Esophagus (tissue), 2 donors: Measurements from ENCODE around the gene ANKMY1. TPM values are rescaled to one million over a fixed set of nuclear protein-coding genes. Genes with fewer than 3 reads are reported as not detected.
"Not testable (repeated sequence)": the region's sequence is repeated elsewhere in the genome, so short reads cannot be mapped to it uniquely, and the experiment has no call there.

Experiments
- H3K27ac ChIP-seq, 2 donors: one replicate each; pipeline ENCODE4 v1.5.1; 2013; ENCODE audit warnings: low read depth in 2 of 2, mild to moderate bottlenecking in 2 of 2, inconsistent platforms in 1 of 2, low read length in 1 of 2, moderate library complexity in 1 of 2
- H3K27me3 ChIP-seq, 2 donors: one replicate each; pipeline ENCODE4 v1.6.1; 2013; ENCODE audit warnings: low read length in 2 of 2, control low read depth in 1 of 2, mild to moderate bottlenecking in 1 of 2; ENCODE audit not compliant: insufficient read depth in 2 of 2, control insufficient read depth in 1 of 2
- H3K36me3 ChIP-seq, 2 donors: one replicate each; pipeline ENCODE4 v1.6.1; 2013; ENCODE audit warnings: low read length in 1 of 2; ENCODE audit not compliant: control insufficient read depth in 2 of 2, insufficient read depth in 2 of 2
- H3K4me1 ChIP-seq, 2 donors: one replicate each; pipeline ENCODE4 v1.6.1; 2013; ENCODE audit warnings: low read length in 1 of 2; ENCODE audit not compliant: control insufficient read depth in 2 of 2, insufficient read depth in 2 of 2
- H3K4me3 ChIP-seq, 2 donors: one replicate each; pipeline ENCODE4 v1.5.1; 2013; ENCODE audit warnings: low read length in 2 of 2, mild to moderate bottlenecking in 2 of 2, low read depth in 1 of 2, moderate library complexity in 1 of 2
- H3K9me3 ChIP-seq, 2 donors: one replicate each; pipeline ENCODE4 v1.6.1; 2013; ENCODE audit warnings: mild to moderate bottlenecking in 2 of 2, low read depth in 1 of 2, low read length in 1 of 2, moderate library complexity in 1 of 2; ENCODE audit not compliant: control insufficient read depth in 2 of 2, insufficient read depth in 1 of 2
- WGBS, 2 donors: extraction: QIAGEN DNeasy Blood & Tissue Kit; methylation state at CpG; one replicate each; pipeline ENCODE4 v1.1.7; 2013; 5-methylcytosine and 5-hydroxymethylcytosine counted together
- polyA plus RNA-seq, 2 donors: library from polyadenylated mRNA; stranded (reverse); fragments of 200-250 nt; gene quantifications; one replicate each; pipeline ENCODE4 v1.2.3, GENCODE V29; 2013
- donor health status: healthy with polysubstance abuse.
- donor health status: Bipolar disorder and iron deficiency.

ANKMY1 gene
- polyA plus RNA-seq, 2 donors, result 4.8 to 16.2 TPM

DNA sequence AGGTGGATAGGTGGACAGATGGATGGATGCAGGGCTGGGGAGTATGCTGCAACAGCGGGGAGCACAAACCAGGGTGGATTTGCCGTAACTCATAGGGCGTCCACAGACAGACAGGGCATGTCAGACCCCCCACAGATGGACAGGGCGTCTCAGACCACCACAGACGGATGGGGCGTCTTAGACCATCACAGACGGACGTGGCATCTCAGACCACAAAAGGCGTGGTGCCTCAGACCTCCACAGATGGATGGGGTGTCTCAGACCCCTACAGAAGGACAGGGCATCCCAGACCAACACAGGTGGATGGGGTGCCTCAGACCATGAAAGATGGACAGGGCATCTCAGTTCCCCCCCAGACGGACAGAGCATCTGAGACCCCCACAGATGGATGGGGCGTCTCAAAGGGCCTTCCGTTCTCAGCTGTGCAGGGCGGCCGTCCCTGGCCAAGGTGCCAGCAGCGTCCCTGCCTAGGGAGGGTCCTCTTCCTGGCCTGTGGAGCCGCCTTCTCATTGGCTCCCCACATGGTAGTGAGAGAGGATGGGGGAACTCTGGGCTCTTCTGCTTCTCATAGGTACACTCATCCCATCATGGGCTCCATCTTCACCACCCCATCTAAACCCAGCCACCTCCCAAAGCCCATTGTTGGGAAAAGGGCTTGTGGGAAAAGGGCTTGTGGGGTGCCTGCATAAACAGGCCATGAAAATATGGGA, 2.1 kb downstream of the ANKMY1 start:
- 95 to 96% methylated on average over 16 of the region's 16 CpGs for WGBS, 2 donors
- no peaks in the 10 kb centered on the region for H3K27me3 ChIP-seq
- H3K4me3 ChIP-seq, result no peak overlapping the region
- H3K36me3 ChIP-seq, result peaks cover 8 to 9% of the 10 kb centered on the region in 2 donors
- peaks cover 11 to 23% of the 10 kb centered on the region in 2 donors for H3K4me1 ChIP-seq
- no peaks in the 10 kb centered on the region for H3K9me3 ChIP-seq
- no peak overlapping the region for H3K27ac ChIP-seq

DNA sequence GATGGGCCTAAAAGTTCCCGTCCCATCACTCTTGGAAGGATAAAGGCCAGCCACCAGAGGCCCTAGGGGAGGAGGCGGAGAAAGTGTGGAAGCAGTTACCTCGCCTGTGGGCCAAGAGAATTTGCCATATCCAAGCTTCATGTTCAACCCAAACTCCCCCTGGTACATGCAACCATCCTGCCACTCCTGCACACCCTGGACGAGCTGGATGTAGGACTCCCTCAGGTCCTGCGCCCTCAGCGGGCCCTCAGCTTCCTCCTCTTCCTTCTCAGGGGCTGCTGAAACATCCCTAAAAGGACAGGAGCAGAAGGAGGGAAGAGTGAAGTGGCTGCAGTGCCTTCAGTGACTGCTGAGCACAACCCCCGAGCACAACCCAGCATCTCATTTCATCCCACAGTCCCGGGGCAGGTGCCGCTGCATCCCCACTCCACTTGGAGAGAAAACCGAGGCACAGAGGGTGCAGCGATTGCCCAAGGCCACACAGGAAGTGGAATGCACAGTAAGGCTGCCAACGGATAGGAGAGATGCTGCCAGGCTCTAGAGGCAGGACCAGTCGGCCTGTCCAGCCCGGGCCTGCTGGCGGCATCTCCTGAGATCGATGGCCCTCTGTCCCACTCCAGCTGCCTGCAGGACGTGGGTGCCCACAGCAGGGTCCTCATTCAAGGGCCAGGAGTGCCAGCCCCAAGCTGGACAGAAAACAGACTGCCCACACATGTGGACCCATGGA, 2.9 kb downstream of the ANKMY1 start:
- Histone ChIP-seq H3K27ac (no peak overlapping the region), H3K4me3 (no peak overlapping the region), H3K9me3 (no peaks in the 10 kb centered on the region), H3K4me1 (peaks cover 11 to 23% of the 10 kb centered on the region in 2 donors), H3K36me3 (peaks cover 8 to 9% of the 10 kb centered on the region in 2 donors), H3K27me3 (no peaks in the 10 kb centered on the region)
- 90 to 92% methylated on average over 17 of the region's 17 CpGs for WGBS, 2 donors

- Histone ChIP-seq H3K27ac (no peak overlapping the region), H3K27me3 (no peaks in the 10 kb centered on the region), H3K4me1 (peaks cover 7 to 17% of the 10 kb centered on the region in 2 donors), H3K4me3 (no peak overlapping the region), H3K36me3 (peaks cover 8 to 9% of the 10 kb centered on the region in 2 donors), H3K9me3 (no peaks in the 10 kb centered on the region)
- WGBS, 2 donors, result 88 to 93% methylated on average over 7 of the region's 7 CpGs
Measured at GRCh38 chr2:240553956-240554480, 3.8 kb downstream of the ANKMY1 start.

GRCh38 chr2:240551811-240552210, 6.0 kb downstream of the ANKMY1 start:
- H3K4me3 ChIP-seq, result no peak overlapping the region
- no peaks in the 10 kb centered on the region for H3K27me3 ChIP-seq
- no peaks in the 10 kb centered on the region for H3K9me3 ChIP-seq
- H3K27ac ChIP-seq, result peak overlapping the region in 1 of 2 donors; percentile 78
- WGBS, 2 donors, result 37 to 45% methylated on average over 1 of the region's 1 CpG
- peaks cover 8 to 9% of the 10 kb centered on the region in 2 donors for H3K36me3 ChIP-seq
- H3K4me1 ChIP-seq, result peaks cover 0 to 3% of the 10 kb centered on the region in 2 donors

DNA sequence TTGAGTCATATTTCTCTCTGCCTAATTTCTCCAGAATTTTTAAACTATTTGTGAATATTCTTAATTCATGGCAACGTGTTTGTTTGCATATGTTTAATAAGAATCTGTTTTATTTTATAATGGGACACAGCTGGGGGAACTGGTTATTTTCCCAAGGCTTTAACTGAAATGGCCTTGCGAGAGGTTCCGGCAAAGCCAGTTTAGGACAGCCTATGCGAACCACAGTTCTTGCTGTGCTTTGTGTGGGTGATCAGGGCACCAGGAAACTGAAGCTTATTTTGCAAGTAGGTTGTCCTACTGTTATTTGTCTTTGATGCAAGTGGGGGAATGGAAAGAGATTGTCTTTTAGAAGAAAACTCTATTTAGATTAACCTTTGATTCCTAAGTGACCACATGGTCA, 6.5 kb downstream of the ANKMY1 start:
- Histone ChIP-seq H3K36me3 (peaks cover 8 to 9% of the 10 kb centered on the region in 2 donors), H3K4me1 (no peaks in the 10 kb centered on the region), H3K27ac (peak overlapping the region in 1 of 2 donors; percentile 78), H3K9me3 (no peaks in the 10 kb centered on the region), H3K4me3 (no peak overlapping the region), H3K27me3 (no peaks in the 10 kb centered on the region)
- WGBS, 2 donors, result 78 to 85% methylated on average over 4 of the region's 4 CpGs

- Histone ChIP-seq H3K36me3 (peaks cover 0 to 3% of the 10 kb centered on the region in 2 donors), H3K27me3 (no peaks in the 10 kb centered on the region), H3K4me1 (no peaks in the 10 kb centered on the region), H3K4me3 (no peak overlapping the region), H3K27ac (no peak overlapping the region), H3K9me3 (no peaks in the 10 kb centered on the region)
Measured at GRCh38 chr2:240539906-240540305, 17.9 kb downstream of the ANKMY1 start.

- not testable (repeated sequence) for H3K27me3 ChIP-seq, H3K9me3 ChIP-seq, H3K4me3 ChIP-seq, H3K36me3 ChIP-seq, H3K27ac ChIP-seq, H3K4me1 ChIP-seq
- 98% methylated on average over 17 of the region's 17 CpGs for WGBS, 2 donors
Measured at GRCh38 chr2:240539101-240539500, 18.7 kb downstream of the ANKMY1 start.

GRCh38 chr2:240538031-240538780, 19.6 kb downstream of the ANKMY1 start:
- no peak overlapping the region for H3K4me3 ChIP-seq
- 95 to 97% methylated on average over 43 of the region's 43 CpGs for WGBS, 2 donors
- no peaks in the 10 kb centered on the region for H3K9me3 ChIP-seq
- H3K36me3 ChIP-seq, result peaks cover 0 to 3% of the 10 kb centered on the region in 2 donors
- H3K27me3 ChIP-seq, result no peaks in the 10 kb centered on the region
- no peak overlapping the region for H3K27ac ChIP-seq
- no peaks in the 10 kb centered on the region for H3K4me1 ChIP-seq

DNA sequence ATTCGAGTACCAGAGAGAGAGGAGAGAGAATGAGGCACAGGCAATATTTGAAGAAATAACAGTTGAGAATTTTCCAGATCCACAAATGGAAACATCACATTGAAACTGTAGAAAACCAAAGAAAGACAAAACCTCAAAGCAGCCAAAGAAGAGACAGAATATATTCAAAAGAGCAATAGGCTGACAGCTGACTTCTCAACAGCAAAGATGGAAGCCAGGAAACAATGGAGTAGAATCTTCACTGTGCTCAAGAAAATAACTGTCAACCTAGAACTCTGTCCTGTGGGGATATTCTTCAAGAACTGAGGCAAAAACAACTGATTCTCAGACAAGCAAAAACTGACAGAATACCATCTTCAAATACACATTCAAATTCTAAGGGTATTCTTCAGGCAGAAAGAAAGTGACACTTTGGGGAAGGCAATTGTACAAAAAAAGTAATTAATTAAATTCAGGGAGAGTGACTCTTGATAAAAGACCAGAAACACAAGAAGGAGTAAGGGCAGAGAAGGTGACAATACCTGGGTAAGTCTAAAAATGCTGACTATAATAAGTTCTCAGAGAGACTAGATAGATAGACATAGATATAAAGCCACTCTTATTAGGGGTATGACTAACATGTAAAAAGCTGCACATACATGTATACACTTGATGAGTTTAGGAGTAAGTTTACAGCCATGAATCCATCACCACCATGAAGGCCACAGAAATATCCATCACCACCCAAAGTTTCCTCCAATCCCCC, 25.6 kb downstream of the ANKMY1 start:
- 92 to 98% methylated on average over 1 of the region's 1 CpG for WGBS, 2 donors
- Histone ChIP-seq H3K4me1 (no peaks in the 10 kb centered on the region), H3K27me3 (no peaks in the 10 kb centered on the region), H3K4me3 (no peak overlapping the region), H3K36me3 (peaks cover 7 to 13% of the 10 kb centered on the region in 2 donors), H3K9me3 (peaks cover 2 to 5% of the 10 kb centered on the region in 2 donors), H3K27ac (no peak overlapping the region)
